GM21447 (cell line): Measurements from ENCODE around the gene GPR143.

Experiments
- ATAC-seq: cut with Tn5 transposase; IDR thresholded peaks from one replicate; pipeline ENCODE4 v1.9.1; 2021; ENCODE audit not compliant: unreplicated experiment

GPR143 gene

DNA sequence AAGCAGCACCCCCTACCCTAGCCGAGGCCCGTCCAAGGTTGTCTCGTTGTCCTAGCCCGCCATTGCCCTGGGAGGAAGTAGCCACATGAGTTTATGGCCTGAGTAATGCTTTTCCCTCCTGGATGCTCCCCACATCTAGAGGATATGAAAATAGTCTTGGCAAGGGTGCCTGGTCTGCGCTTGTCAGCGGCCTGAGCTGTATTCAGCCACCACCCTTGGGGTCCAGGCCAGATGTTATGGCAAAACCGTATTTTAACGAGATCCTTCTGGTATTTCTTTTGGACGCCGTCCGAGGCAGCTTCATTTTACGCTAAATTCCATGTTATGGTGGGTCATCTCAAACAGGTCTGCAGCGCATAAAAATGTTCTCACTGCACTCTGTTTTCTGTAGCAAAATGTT is 89.3 kb downstream of the GPR143 start:
- no peak for ATAC-seq
